Esophagus muscularis mucosa (tissue), 3 donors: ENCODE data around the gene KRTAP10-7.

Source experiments
- POLR2A ChIP-seq: fragments of 450-650 bp; IDR thresholded peaks from one replicate; pipeline ENCODE4 v1.6.1; 2017; ENCODE audit warnings: antibody characterized with exemption, moderate library complexity, mild to moderate bottlenecking, low read depth
- TF ChIP-seq, protein P1 (sequence below), 3 experiments: fragments of 200-600 bp in 2 of 3; fragments of 450-650 bp in 1 of 3; sonication (generic) in 2 of 3; IDR thresholded peaks; one replicate each; pipeline ENCODE4 v1.5.1; 2017 to 2019; ENCODE audit warnings: antibody characterized with exemption in 3 of 3, mild to moderate bottlenecking in 2 of 3, moderate library complexity in 1 of 3

DNA sequence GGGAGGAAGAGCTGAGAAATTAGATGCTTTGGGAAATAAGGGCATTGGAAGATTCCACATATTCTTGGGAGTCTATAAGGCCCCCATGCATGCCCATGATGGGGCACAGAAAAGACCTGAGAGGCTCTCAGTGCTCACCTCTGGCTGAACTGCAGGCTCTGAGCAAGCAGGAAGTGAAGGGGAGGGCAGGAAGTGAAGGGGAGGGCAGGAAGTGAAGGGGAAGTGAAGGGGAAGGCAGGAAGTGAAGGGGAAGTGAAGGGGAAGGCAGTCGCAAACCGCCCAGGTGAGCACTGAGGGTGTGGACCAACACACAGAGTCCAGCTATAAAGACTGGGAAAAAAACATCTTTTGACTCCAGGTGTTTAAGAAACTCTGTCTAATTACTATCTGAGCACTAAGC lies 30.0 kb downstream of the KRTAP10-7 start:
- TF ChIP-seq POLR2A = no peak
- TF ChIP-seq, protein P1, sequence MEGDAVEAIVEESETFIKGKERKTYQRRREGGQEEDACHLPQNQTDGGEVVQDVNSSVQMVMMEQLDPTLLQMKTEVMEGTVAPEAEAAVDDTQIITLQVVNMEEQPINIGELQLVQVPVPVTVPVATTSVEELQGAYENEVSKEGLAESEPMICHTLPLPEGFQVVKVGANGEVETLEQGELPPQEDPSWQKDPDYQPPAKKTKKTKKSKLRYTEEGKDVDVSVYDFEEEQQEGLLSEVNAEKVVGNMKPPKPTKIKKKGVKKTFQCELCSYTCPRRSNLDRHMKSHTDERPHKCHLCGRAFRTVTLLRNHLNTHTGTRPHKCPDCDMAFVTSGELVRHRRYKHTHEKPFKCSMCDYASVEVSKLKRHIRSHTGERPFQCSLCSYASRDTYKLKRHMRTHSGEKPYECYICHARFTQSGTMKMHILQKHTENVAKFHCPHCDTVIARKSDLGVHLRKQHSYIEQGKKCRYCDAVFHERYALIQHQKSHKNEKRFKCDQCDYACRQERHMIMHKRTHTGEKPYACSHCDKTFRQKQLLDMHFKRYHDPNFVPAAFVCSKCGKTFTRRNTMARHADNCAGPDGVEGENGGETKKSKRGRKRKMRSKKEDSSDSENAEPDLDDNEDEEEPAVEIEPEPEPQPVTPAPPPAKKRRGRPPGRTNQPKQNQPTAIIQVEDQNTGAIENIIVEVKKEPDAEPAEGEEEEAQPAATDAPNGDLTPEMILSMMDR (IDR thresholded peaks at IDR 0.05) = no peak
